Measurements from ENCODE around the gene TPPP.

DNA sequence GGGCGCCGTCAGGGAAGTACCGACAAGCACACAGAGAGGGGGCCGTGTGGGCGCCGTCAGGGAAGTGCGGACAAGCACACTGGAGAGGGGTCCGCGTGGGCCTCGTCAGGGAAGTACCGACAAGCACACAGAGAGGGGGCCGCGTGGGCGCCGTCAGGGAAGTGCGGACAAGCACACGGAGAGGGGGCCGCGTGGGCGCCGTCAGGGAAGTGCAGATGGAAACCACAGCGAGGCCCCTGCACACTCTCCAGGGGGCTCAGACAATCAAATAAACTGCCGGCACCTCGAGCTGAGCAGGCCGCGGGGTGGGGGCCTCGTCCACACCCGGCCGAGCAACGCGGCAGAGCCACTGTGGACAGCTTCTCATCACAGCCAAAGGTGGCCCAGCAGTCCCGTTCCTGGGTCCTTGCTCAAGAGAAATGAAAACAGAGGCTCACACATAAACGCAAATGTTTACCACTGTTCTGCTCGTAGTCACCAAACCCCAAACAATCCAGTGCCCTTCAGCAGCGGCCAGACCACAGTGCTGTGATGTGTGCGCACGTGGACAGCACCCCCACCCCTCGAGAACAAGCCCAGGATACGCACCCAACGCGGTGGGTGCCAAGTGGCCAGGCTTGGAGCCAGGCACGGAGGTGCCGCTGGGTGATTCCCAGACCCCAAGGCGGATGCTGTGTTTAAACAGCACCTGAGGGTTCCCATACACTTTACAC lies 24.7 kb downstream of the TPPP start:
- TF ChIP-seq, protein P1, sequence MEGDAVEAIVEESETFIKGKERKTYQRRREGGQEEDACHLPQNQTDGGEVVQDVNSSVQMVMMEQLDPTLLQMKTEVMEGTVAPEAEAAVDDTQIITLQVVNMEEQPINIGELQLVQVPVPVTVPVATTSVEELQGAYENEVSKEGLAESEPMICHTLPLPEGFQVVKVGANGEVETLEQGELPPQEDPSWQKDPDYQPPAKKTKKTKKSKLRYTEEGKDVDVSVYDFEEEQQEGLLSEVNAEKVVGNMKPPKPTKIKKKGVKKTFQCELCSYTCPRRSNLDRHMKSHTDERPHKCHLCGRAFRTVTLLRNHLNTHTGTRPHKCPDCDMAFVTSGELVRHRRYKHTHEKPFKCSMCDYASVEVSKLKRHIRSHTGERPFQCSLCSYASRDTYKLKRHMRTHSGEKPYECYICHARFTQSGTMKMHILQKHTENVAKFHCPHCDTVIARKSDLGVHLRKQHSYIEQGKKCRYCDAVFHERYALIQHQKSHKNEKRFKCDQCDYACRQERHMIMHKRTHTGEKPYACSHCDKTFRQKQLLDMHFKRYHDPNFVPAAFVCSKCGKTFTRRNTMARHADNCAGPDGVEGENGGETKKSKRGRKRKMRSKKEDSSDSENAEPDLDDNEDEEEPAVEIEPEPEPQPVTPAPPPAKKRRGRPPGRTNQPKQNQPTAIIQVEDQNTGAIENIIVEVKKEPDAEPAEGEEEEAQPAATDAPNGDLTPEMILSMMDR (IDR thresholded peaks at IDR 0.05), result no peak
- no peak for TF ChIP-seq POLR2A (IDR thresholded peaks at IDR 0.05)
